ENCODE data around the gene CLNK. TPM values are rescaled to one million over a fixed set of nuclear protein-coding genes. Genes with fewer than 3 reads are reported as not detected.

The CLNK gene
- total RNA-seq, 1 experiment from 2014 or later, result not detected

GRCh38 chr4:10655968-10656367 lies 28.6 kb downstream of the CLNK start:
- Histone ChIP-seq H3K14ac (ENCODE audit: insufficient read depth, low read length) (no peak overlapping the region), H3K23ac (ENCODE audit: insufficient read length, low read depth, low read length) (no peak overlapping the region), H3K9ac (ENCODE audit: extremely low read depth, insufficient read length, low read length) (no peak overlapping the region), H2AFZ (ENCODE audit: low read length) (no peak overlapping the region), H4K8ac (replicated peaks; ENCODE audit: insufficient read length, low read depth, low read length) (no peak overlapping the region), H3T11ph (ENCODE audit: low read length) (no peak overlapping the region), H3K79me2 (ENCODE audit: insufficient read depth, low read length) (no peaks in the 10 kb centered on the region), H3K27ac (ENCODE audit: insufficient read length, low read depth, low read length) (no peak overlapping the region), H2BK12ac (ENCODE audit: insufficient read length, low read depth, low read length) (no peak overlapping the region), H3K4ac (ENCODE audit: low read depth, low read length) (no peak overlapping the region), H4K5ac (ENCODE audit: insufficient read length, low read depth, low read length) (no peak overlapping the region), H2AK5ac (ENCODE audit: insufficient read length, low read length) (no peak overlapping the region), H3K79me1 (ENCODE audit: insufficient read depth, low read depth, low read length, poor library complexity, severe bottlenecking) (no peaks in the 10 kb centered on the region), H3K23me2 (ENCODE audit: insufficient read length, low read depth, low read length, poor library complexity, severe bottlenecking) (no peaks in the 10 kb centered on the region), H3K27me3 (ENCODE audit: insufficient read depth, low read length) (no peaks in the 10 kb centered on the region), H2BK5ac (ENCODE audit: insufficient read length, low read length) (no peak overlapping the region), H2BK120ac (ENCODE audit: low read depth, low read length, poor library complexity, severe bottlenecking) (no peak overlapping the region), H4K91ac (ENCODE audit: insufficient read length, low read depth, low read length) (no peak overlapping the region), H2BK15ac (ENCODE audit: low read depth, low read length) (no peak overlapping the region), H3K4me1 (ENCODE audit: insufficient read depth, low read length) (no peaks in the 10 kb centered on the region), H3K9me3 (ENCODE audit: control insufficient read depth, low read depth, low read length) (no peaks in the 10 kb centered on the region), H3K56ac (ENCODE audit: insufficient read length, low read depth, low read length) (no peak overlapping the region), H4K20me1 (ENCODE audit: control insufficient read depth, insufficient read depth, insufficient read length) (no peaks in the 10 kb centered on the region), H3K4me2 (ENCODE audit: insufficient read depth, insufficient read length, low read length) (no peak overlapping the region), H3K18ac (ENCODE audit: insufficient read length, low read depth, low read length) (no peak overlapping the region), H2BK20ac (ENCODE audit: low read depth, low read length, poor library complexity, severe bottlenecking) (no peak overlapping the region)
- no peak for DNase-seq
- Mint-ChIP-seq H3K27ac (no peak overlapping the region), H3K36me3 (ENCODE audit: insufficient read depth in 1 of 3, low read depth in 3 of 3) (no peaks in the 10 kb centered on the region), H3K9me3 (peaks cover 0 to 3% of the 10 kb centered on the region in 2 experiments; a peak in 1 of 5 replicates), H3K27me3 (ENCODE audit: low read depth) (no peaks in the 10 kb centered on the region; the same call in 1 of the 2 replicates), H3K4me1 (peaks cover 2 to 4% of the 10 kb centered on the region in 2 experiments; a peak in 2 of 4 replicates), H3K4me3 (no peak overlapping the region)
- no peak for TF ChIP-seq CTCF (conservative IDR thresholded peaks at IDR 0.05)
- WGBS (ENCODE audit: extremely low coverage, insufficient read length, low lambda C conversion rate), result no CpG with 5 or more reads among the region's 6 CpGs

All from H9 (cell line).